Mammary epithelial cell (primary cell): ENCODE results near the gene TWIST2.

Experiments
- CTCF ChIP-seq, 2 donors: IDR thresholded peaks in 1 of 2; conservative IDR thresholded peaks in 1 of 2; 2 replicates each; pipeline ENCODE4 v1.5.1; 2011 to 2012; ENCODE audit warnings: inconsistent platforms in 2 of 2, low read length in 2 of 2, mild to moderate bottlenecking in 2 of 2, control low read depth in 1 of 2, low read depth in 1 of 2; ENCODE audit not compliant: insufficient read depth in 1 of 2; ENCODE audit errors: extremely low read depth in 1 of 2
- EZH2 ChIP-seq: IDR thresholded peaks from 2 replicates; pipeline ENCODE4 v1.6.1; 2012; ENCODE audit warnings: low read length, inconsistent platforms, borderline replicate concordance

GRCh38 chr2:238817891-238818290, 30.0 kb upstream of the TWIST2 start:
- TF ChIP-seq CTCF (conservative IDR thresholded peaks at IDR 0.05 in 1 of 2, IDR thresholded peaks at IDR 0.05 in 1 of 2; ENCODE audit: extremely low read depth in 1 of 2, insufficient read depth in 1 of 2, low read depth in 1 of 2, low read length in 2 of 2) (no peak), EZH2 (no peak)
